A549 (cell line): ENCODE data around the gene TMC6.

Experiments used
- CTCF ChIP-seq: fragments of >200 bp; sonication (Bioruptor Twin); formaldehyde crosslinking; IDR thresholded peaks from 3 replicates; pipeline ENCODE4 v1.5.1; 2016
- EP300 ChIP-seq, 2 experiments: fragments of >200 bp; sonication (Bioruptor Twin); formaldehyde crosslinking; IDR thresholded peaks; 2 replicates in 1 of 2; 3 replicates in 1 of 2; pipeline ENCODE4 v1.6.1; 2016 to 2017
- MAFK ChIP-seq: fragments of 450-650 bp; IDR thresholded peaks from 2 replicates; pipeline ENCODE4 v1.6.1; 2014; ENCODE audit not compliant: partially characterized antibody
- MAX ChIP-seq: IDR thresholded peaks from 2 replicates; pipeline ENCODE4 v1.6.1; 2012
- MYC ChIP-seq: IDR thresholded peaks from 2 replicates; pipeline ENCODE4 v1.6.1; 2012; ENCODE audit warnings: mild to moderate bottlenecking, inconsistent platforms, low read length, improper control_type of control experiment, borderline replicate concordance
- POLR2A ChIP-seq: IDR thresholded peaks from 2 replicates; pipeline ENCODE4 v1.6.1; 2012; ENCODE audit warnings: mild to moderate bottlenecking, low read length
- RCOR1 ChIP-seq: fragments of 150-350 bp; IDR thresholded peaks from 2 replicates; pipeline ENCODE4 v1.6.1; 2014; ENCODE audit warnings: antibody characterized with exemption, low read length, low read depth

GRCh38 chr17:78111016-78111726 is 17.4 kb downstream of the TMC6 start:
- TF ChIP-seq CTCF (no peak), MAX (no peak), RCOR1 (no peak), MAFK (no peak), POLR2A (no peak), EP300 (IDR thresholded peaks at IDR 0.05) (no peak), MYC (no peak)
